Astrocyte (in vitro differentiated cells and primary cell): ENCODE measurements around the gene RUSC2. TPM values are rescaled to one million over a fixed set of nuclear protein-coding genes. Genes with fewer than 3 reads are reported as not detected.

Experiments
- DNase-seq: peaks from one replicate; pipeline ENCODE4 v3.0.0-alpha.2; 2010; ENCODE audit warnings: low read depth
- FAIRE-seq: peaks from 2 replicates; lab custom pipeline; 2011; peaks lifted over from hg19 to GRCh38; lab: Jason Lieb, UNC
- H2AFZ ChIP-seq: 2 replicates; pipeline ENCODE4 v1.6.0; 2012; ENCODE audit warnings: low read depth, low read length, inconsistent platforms
- H3K27ac ChIP-seq: 2 replicates; pipeline ENCODE4 v1.5.1; 2011; ENCODE audit warnings: low read depth, low read length, inconsistent platforms
- H3K27me3 ChIP-seq: 2 replicates; pipeline ENCODE4 v1.6.0; 2011; ENCODE audit warnings: low read length, inconsistent platforms; ENCODE audit not compliant: insufficient read depth
- H3K36me3 ChIP-seq: 2 replicates; pipeline ENCODE4 v1.5.1; 2011; ENCODE audit warnings: low read length, inconsistent platforms; ENCODE audit not compliant: insufficient read depth
- H3K4me1 ChIP-seq: 2 replicates; pipeline ENCODE4 v1.5.1; 2011; ENCODE audit warnings: low read length, inconsistent platforms; ENCODE audit not compliant: insufficient read depth
- H3K4me2 ChIP-seq: 2 replicates; pipeline ENCODE4 v1.6.0; 2012; ENCODE audit warnings: low read length, inconsistent platforms
- H3K4me3 ChIP-seq: 2 replicates; pipeline ENCODE4 v1.5.1; 2011; ENCODE audit warnings: low read depth, mild to moderate bottlenecking, low read length, inconsistent platforms; ENCODE audit not compliant: insufficient read depth
- H3K79me2 ChIP-seq: 2 replicates; pipeline ENCODE4 v1.6.0; 2012; ENCODE audit warnings: mild to moderate bottlenecking, low read length, inconsistent platforms; ENCODE audit not compliant: insufficient read depth
- H3K9ac ChIP-seq: 2 replicates; pipeline ENCODE4 v1.6.0; 2012; ENCODE audit warnings: mild to moderate bottlenecking, low read length, inconsistent platforms
- H3K9me3 ChIP-seq: 2 replicates; pipeline ENCODE4 v1.5.1; 2012; ENCODE audit warnings: low read depth, mild to moderate bottlenecking, low read length, inconsistent platforms; ENCODE audit not compliant: insufficient read depth
- H4K20me1 ChIP-seq: 2 replicates; pipeline ENCODE4 v1.6.0; 2012; ENCODE audit warnings: low read length, inconsistent platforms; ENCODE audit not compliant: insufficient read depth
- H3K27ac Mint-ChIP-seq: one replicate; pipeline ENCODE4 v1.8.0; 2021; ENCODE audit warnings: mild to moderate bottlenecking, mixed read lengths; ENCODE audit not compliant: unreplicated experiment
- H3K27me3 Mint-ChIP-seq: one replicate; pipeline ENCODE4 v1.8.0; 2021; ENCODE audit warnings: low read depth, mixed read lengths; ENCODE audit not compliant: unreplicated experiment
- H3K36me3 Mint-ChIP-seq: one replicate; pipeline ENCODE4 v1.8.0; 2021; ENCODE audit warnings: low read depth, mixed read lengths; ENCODE audit not compliant: unreplicated experiment
- H3K4me1 Mint-ChIP-seq: one replicate; pipeline ENCODE4 v1.8.0; 2021; ENCODE audit warnings: low read depth, mixed read lengths; ENCODE audit not compliant: unreplicated experiment
- H3K4me3 Mint-ChIP-seq: one replicate; pipeline ENCODE4 v1.8.0; 2021; ENCODE audit warnings: mild to moderate bottlenecking, moderate library complexity, mixed read lengths; ENCODE audit not compliant: unreplicated experiment
- H3K9me3 Mint-ChIP-seq: one replicate; pipeline ENCODE4 v1.8.0; 2021; ENCODE audit warnings: mild to moderate bottlenecking, mixed read lengths; ENCODE audit not compliant: unreplicated experiment
- EZH2 ChIP-seq: IDR thresholded peaks from 2 replicates; pipeline ENCODE4 v1.6.1; 2012; ENCODE audit warnings: mild to moderate bottlenecking, low read length, inconsistent platforms; ENCODE audit not compliant: insufficient read depth
- total RNA-seq: library from RNA; stranded (reverse); gene quantifications from 2 replicates; pipeline ENCODE4 v1.2.1, GENCODE V29; 2021
- TF ChIP-seq, protein P1 (sequence below): IDR thresholded peaks from 2 replicates; pipeline ENCODE4 v1.5.1; 2011; ENCODE audit warnings: low read depth, mild to moderate bottlenecking, inconsistent platforms, low read length, moderate library complexity; ENCODE audit not compliant: insufficient read depth

The RUSC2 gene
- total RNA-seq, 1 donor from 2014 or later = 63.8 TPM

DNA sequence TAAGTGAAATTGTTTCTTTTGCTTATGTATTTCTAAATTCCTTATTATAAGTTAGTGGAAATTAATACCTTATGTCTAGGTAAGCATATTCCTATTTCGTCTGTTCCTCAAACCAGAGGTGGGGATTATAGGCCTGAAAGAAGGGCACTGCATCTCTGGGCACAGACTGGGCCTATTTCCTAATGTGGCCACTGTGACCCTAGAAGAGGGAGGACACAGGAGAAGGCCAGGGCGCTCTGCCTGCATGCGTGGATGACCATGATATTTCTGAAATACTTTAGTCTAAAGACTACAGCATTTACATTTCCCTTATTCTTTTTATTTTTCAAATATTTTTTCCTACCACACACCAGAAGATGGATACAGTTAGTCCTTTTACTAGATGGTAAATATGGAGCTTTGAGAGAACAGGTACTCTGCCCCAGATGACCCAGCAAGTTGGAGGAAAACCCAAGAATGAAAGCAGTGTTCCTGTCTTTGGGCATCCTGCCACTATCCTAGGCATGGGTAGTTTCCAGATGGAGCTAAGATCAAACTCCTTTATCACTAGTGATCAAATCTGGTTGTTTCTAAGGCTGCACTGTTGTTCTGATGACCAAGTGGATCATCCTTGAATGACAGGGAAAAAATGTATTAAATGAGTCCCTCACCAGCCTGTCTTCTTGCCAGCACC lies 27.8 kb downstream of the RUSC2 start:
- Histone ChIP-seq H2AFZ (no peak overlapping the region), H3K79me2 (peaks cover 62% of the 10 kb centered on the region), H3K27me3 (no peaks in the 10 kb centered on the region), H3K4me1 (peaks cover 76% of the 10 kb centered on the region), H3K4me2 (peak overlapping the region; percentile 73), H3K9me3 (no peaks in the 10 kb centered on the region), H3K27ac (peak overlapping the region; percentile 96), H3K36me3 (no peaks in the 10 kb centered on the region), H3K9ac (peak overlapping the region; percentile 72), H3K4me3 (no peak overlapping the region), H4K20me1 (no peaks in the 10 kb centered on the region)
- H3K9me3 Mint-ChIP-seq = no peaks in the 10 kb centered on the region
- peaks cover 84% of the 10 kb centered on the region for H3K4me1 Mint-ChIP-seq
- H3K27ac Mint-ChIP-seq = peak overlapping the region; percentile 100
- TF ChIP-seq, protein P1, sequence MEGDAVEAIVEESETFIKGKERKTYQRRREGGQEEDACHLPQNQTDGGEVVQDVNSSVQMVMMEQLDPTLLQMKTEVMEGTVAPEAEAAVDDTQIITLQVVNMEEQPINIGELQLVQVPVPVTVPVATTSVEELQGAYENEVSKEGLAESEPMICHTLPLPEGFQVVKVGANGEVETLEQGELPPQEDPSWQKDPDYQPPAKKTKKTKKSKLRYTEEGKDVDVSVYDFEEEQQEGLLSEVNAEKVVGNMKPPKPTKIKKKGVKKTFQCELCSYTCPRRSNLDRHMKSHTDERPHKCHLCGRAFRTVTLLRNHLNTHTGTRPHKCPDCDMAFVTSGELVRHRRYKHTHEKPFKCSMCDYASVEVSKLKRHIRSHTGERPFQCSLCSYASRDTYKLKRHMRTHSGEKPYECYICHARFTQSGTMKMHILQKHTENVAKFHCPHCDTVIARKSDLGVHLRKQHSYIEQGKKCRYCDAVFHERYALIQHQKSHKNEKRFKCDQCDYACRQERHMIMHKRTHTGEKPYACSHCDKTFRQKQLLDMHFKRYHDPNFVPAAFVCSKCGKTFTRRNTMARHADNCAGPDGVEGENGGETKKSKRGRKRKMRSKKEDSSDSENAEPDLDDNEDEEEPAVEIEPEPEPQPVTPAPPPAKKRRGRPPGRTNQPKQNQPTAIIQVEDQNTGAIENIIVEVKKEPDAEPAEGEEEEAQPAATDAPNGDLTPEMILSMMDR = no peak
- no peak for TF ChIP-seq EZH2
- H3K27me3 Mint-ChIP-seq = no peaks in the 10 kb centered on the region
- FAIRE-seq (no peak), DNase-seq (no peak)
- H3K4me3 Mint-ChIP-seq = peak overlapping the region; percentile 9
- H3K36me3 Mint-ChIP-seq = peaks cover 6% of the 10 kb centered on the region

GRCh38 chr9:35518225-35518821 lies 28.4 kb downstream of the RUSC2 start:
- Histone ChIP-seq H2AFZ (no peak overlapping the region), H3K27me3 (no peaks in the 10 kb centered on the region), H3K27ac (peak overlapping the region; percentile 96), H3K79me2 (peaks cover 62% of the 10 kb centered on the region), H3K9ac (peak overlapping the region; percentile 72), H3K4me2 (peak overlapping the region; percentile 73), H3K4me1 (peaks cover 77% of the 10 kb centered on the region), H3K9me3 (no peaks in the 10 kb centered on the region), H3K4me3 (no peak overlapping the region), H3K36me3 (no peaks in the 10 kb centered on the region), H4K20me1 (no peaks in the 10 kb centered on the region)
- Mint-ChIP-seq H3K4me3 (peak overlapping the region; percentile 9), H3K36me3 (peaks cover 6% of the 10 kb centered on the region), H3K9me3 (no peaks in the 10 kb centered on the region), H3K27ac (peak overlapping the region; percentile 100), H3K4me1 (peaks cover 83% of the 10 kb centered on the region), H3K27me3 (no peaks in the 10 kb centered on the region)
- DNase-seq = peak; percentile 96
- TF ChIP-seq, protein P1 = no peak
- TF ChIP-seq EZH2 = no peak
- FAIRE-seq = peak; percentile 99
